Osteoblast (primary cell): ENCODE measurements around the gene GPR61. TPM values are rescaled to one million over a fixed set of nuclear protein-coding genes. Genes with fewer than 3 reads are reported as not detected.

Experiments used
- DNase-seq: peaks from one replicate; pipeline ENCODE4 v3.0.0; 2011; ENCODE audit warnings: low spot score, mixed read lengths; ENCODE audit not compliant: insufficient read length; ENCODE audit errors: missing footprints
- H2AFZ ChIP-seq: 2 replicates; pipeline ENCODE4 v1.6.0; 2011; ENCODE audit warnings: mild to moderate bottlenecking, low read length
- H3K27ac ChIP-seq: 2 replicates; pipeline ENCODE4 v1.5.1; 2011; ENCODE audit warnings: mild to moderate bottlenecking, low read depth, low read length, moderate library complexity
- H3K27me3 ChIP-seq: 2 replicates; pipeline ENCODE4 v1.6.0; 2012; ENCODE audit warnings: mild to moderate bottlenecking, control low read depth, inconsistent platforms, low read length, moderate library complexity; ENCODE audit not compliant: insufficient read depth
- H3K36me3 ChIP-seq: 2 replicates; pipeline ENCODE4 v1.5.1; 2011; ENCODE audit warnings: mild to moderate bottlenecking, low read length, control low read depth, moderate library complexity; ENCODE audit not compliant: insufficient read depth
- H3K4me1 ChIP-seq: 2 replicates; pipeline ENCODE4 v1.5.1; 2011; ENCODE audit warnings: mild to moderate bottlenecking, low read length, control low read depth, moderate library complexity; ENCODE audit not compliant: insufficient read depth
- H3K4me2 ChIP-seq: 2 replicates; pipeline ENCODE4 v1.6.0; 2011; ENCODE audit warnings: mild to moderate bottlenecking, low read length; ENCODE audit not compliant: insufficient read depth
- H3K4me3 ChIP-seq: fragments of 200-600 bp; sonication (generic); 3 replicates; pipeline ENCODE4 v1.5.1; 2012; ENCODE audit warnings: mild to moderate bottlenecking, low read length, inconsistent platforms; ENCODE audit not compliant: insufficient read depth
- H3K79me2 ChIP-seq: 2 replicates; pipeline ENCODE4 v1.6.0; 2012; ENCODE audit warnings: mild to moderate bottlenecking, low read length, control low read depth, inconsistent platforms; ENCODE audit not compliant: insufficient read depth
- H3K9me3 ChIP-seq: 2 replicates; pipeline ENCODE4 v1.5.1; 2011; ENCODE audit warnings: low read depth, low read length, control low read depth
- H4K20me1 ChIP-seq: 2 replicates; pipeline ENCODE4 v1.6.0; 2012; ENCODE audit warnings: mild to moderate bottlenecking, low read length, control low read depth; ENCODE audit not compliant: insufficient read depth
- total RNA-seq: library from RNA; depleted of rRNA; stranded (reverse); fragments of >200 nt; gene quantifications from 2 replicates; pipeline ENCODE4 v1.2.3, GENCODE V29; 2012
- TF ChIP-seq, protein P1 (sequence below): IDR thresholded peaks from 2 replicates; pipeline ENCODE4 v1.5.1; 2011; ENCODE audit warnings: mild to moderate bottlenecking, low read depth, low read length, moderate library complexity; ENCODE audit errors: extremely low read depth

GPR61 gene
- total RNA-seq, 1 donor = not detected

- Histone ChIP-seq H4K20me1 (peaks cover 6% of the 10 kb centered on the region), H3K79me2 (peaks cover 58% of the 10 kb centered on the region)
Observed at GRCh38 chr1:109579491-109579890, 39.8 kb downstream of the GPR61 start.

DNA sequence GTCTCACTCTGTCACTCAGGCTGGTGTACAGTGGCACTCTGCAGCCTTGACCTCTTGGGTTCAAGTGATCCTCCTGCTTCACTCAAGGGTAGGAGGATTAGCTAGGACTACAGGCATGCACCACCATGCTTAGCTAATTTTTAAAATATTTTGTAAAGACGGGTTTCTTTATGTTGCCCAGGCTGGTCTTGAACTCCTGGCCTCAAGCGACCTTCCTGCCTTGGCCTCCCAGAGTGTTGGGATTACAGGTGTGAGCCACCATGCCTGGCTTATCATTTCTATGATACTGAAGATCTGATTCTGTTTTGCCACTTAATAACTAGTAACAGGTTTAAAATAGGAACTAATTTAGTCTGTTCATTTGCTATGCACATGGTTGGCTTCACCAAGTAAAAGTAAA is 42.3 kb downstream of the GPR61 start:
- DNase-seq = no peak
- Histone ChIP-seq H4K20me1 (peaks cover 6% of the 10 kb centered on the region), H3K79me2 (peaks cover 51% of the 10 kb centered on the region), H3K27ac (no peak overlapping the region), H3K4me2 (no peak overlapping the region), H3K9me3 (no peaks in the 10 kb centered on the region), H2AFZ (no peak overlapping the region), H3K4me3 (no peak overlapping the region), H3K27me3 (no peaks in the 10 kb centered on the region), H3K4me1 (peaks cover 18% of the 10 kb centered on the region), H3K36me3 (peaks cover 60% of the 10 kb centered on the region)
- TF ChIP-seq, protein P1, sequence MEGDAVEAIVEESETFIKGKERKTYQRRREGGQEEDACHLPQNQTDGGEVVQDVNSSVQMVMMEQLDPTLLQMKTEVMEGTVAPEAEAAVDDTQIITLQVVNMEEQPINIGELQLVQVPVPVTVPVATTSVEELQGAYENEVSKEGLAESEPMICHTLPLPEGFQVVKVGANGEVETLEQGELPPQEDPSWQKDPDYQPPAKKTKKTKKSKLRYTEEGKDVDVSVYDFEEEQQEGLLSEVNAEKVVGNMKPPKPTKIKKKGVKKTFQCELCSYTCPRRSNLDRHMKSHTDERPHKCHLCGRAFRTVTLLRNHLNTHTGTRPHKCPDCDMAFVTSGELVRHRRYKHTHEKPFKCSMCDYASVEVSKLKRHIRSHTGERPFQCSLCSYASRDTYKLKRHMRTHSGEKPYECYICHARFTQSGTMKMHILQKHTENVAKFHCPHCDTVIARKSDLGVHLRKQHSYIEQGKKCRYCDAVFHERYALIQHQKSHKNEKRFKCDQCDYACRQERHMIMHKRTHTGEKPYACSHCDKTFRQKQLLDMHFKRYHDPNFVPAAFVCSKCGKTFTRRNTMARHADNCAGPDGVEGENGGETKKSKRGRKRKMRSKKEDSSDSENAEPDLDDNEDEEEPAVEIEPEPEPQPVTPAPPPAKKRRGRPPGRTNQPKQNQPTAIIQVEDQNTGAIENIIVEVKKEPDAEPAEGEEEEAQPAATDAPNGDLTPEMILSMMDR = no peak

More at GRCh38 chr1:109579491-109579890, 39.8 kb downstream of the GPR61 start:
- H3K36me3 ChIP-seq = peaks cover 49% of the 10 kb centered on the region
- DNase-seq = peak; percentile 47
- TF ChIP-seq, protein P1 = no peak
- peak overlapping the region; percentile 68 for H3K27ac ChIP-seq
- H2AFZ ChIP-seq = no peak overlapping the region
- H3K4me2 ChIP-seq = no peak overlapping the region
- H3K4me1 ChIP-seq = peaks cover 18% of the 10 kb centered on the region
- H3K9me3 ChIP-seq = no peaks in the 10 kb centered on the region
- H3K4me3 ChIP-seq = no peak overlapping the region
- H3K27me3 ChIP-seq = no peaks in the 10 kb centered on the region

- no peak overlapping the region for H3K27ac ChIP-seq
- H3K36me3 ChIP-seq = peaks cover 67% of the 10 kb centered on the region
- no peaks in the 10 kb centered on the region for H3K4me1 ChIP-seq
- no peak overlapping the region for H3K4me3 ChIP-seq
- H3K9me3 ChIP-seq = no peaks in the 10 kb centered on the region
- H4K20me1 ChIP-seq = no peaks in the 10 kb centered on the region
- no peak overlapping the region for H2AFZ ChIP-seq
- H3K4me2 ChIP-seq = no peak overlapping the region
- H3K27me3 ChIP-seq = no peaks in the 10 kb centered on the region
- H3K79me2 ChIP-seq = peaks cover 39% of the 10 kb centered on the region
- TF ChIP-seq, protein P1 = no peak
- no peak for DNase-seq
Observed at GRCh38 chr1:109584766-109585165, 45.1 kb downstream of the GPR61 start.

DNA sequence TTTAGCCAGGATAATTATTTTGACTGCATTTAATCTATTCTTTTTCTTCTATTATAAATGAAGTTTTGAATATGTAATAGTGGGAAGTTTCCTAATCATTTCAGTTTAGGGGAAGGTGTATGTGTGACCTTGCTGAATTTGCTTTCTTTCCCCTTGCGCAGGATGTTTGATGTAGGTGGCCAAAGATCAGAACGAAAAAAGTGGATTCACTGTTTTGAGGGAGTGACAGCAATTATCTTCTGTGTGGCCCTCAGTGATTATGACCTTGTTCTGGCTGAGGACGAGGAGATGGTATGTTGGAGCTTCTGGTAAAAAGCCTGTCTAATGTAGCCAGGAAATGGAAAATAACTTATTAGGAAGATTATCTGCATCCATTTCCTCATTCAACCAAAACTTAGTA is 46.4 kb downstream of the GPR61 start:
- H3K4me3 ChIP-seq = no peak overlapping the region
- peaks cover 61% of the 10 kb centered on the region for H3K36me3 ChIP-seq
- no peak for DNase-seq
- H3K27ac ChIP-seq = no peak overlapping the region
- no peaks in the 10 kb centered on the region for H4K20me1 ChIP-seq
- no peaks in the 10 kb centered on the region for H3K4me1 ChIP-seq
- TF ChIP-seq, protein P1 = no peak
- no peak overlapping the region for H2AFZ ChIP-seq
- no peak overlapping the region for H3K4me2 ChIP-seq
- peaks cover 29% of the 10 kb centered on the region for H3K79me2 ChIP-seq
- H3K9me3 ChIP-seq = no peaks in the 10 kb centered on the region
- H3K27me3 ChIP-seq = no peaks in the 10 kb centered on the region
